Jurkat, Clone E6-1 (cell line): Measurements from ENCODE around the gene EEF1A2.
A peak's percentile ranks its signal among the peaks of the same experiment; 100 is the strongest.

Source experiments
- DNase-seq: peaks from one replicate; pipeline ENCODE4 v3.0.0-alpha.2; 2011; ENCODE audit warnings: low read depth, low spot score
- H3K4me3 ChIP-seq: 2 replicates; pipeline ENCODE4 v1.5.1; 2011; ENCODE audit warnings: mild to moderate bottlenecking, low read length, control low read depth, moderate library complexity

The EEF1A2 gene

DNA sequence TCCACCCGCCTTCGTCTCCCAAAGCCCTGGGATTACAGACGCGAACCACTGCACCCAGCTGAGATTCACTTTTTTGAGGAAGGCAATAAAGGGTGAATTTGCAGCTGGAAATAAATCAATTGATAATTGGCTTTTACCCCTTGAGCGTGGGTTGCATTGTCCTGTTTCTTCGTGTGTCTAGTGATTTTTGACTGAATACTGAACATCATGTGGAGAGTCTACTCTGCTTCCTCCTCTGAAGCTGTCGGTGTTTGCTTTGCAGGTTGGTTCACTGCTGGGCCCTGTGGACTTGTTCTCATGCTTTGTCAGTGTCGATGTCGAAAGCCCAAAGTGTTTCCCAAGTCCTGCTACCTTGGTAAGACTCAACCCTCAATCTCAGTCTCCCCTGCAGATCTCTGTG, 5.8 kb upstream of the EEF1A2 start:
- H3K4me3 ChIP-seq, result no peak overlapping the region
- DNase-seq, result no peak

DNA sequence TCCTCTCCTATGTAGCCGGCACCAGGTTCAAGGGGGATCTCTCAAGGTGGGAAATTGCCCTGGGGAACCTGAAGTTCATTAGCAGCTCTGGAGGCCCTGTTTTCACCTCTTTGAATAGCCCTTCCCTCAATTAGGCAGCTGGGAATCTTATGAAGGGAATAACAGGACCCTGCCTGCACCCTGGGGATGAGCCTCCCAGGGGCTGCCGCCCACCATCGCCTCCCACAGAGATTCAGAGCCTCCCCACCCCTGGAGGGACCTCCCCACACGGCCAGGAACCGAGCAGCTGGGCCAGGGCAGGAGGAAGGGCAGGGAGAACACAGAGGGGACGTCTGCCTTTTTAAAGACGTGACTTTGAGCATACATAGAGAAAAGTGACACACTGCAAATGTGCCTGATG, 4.6 kb upstream of the EEF1A2 start:
- no peak overlapping the region for H3K4me3 ChIP-seq
- DNase-seq, result no peak

DNA sequence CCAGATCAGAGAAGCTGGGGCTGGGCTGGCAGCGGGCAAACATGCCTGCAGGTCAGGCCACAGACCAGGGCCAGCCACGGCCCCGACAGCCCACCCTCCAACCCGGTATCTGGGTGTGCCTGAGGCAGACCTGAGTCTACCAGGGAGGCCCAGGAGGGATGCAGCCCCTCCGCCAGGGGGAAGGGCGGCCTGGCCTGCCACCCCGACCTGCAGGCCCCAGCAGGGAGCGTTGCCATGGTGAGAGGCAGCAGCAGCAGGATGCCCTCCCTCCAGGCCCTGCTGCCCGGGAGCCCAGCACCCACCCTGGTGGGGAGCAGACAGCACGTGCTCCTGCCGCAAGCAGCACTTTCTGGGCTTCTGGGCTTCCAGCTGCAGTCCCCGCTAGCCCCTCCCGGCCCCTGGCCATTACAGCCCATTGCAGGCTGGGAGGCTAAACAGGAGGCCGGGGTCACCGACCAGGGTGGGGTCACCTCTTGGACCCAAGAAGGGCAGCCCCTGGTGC, 3.8 kb upstream of the EEF1A2 start:
- no peak for DNase-seq

DNA sequence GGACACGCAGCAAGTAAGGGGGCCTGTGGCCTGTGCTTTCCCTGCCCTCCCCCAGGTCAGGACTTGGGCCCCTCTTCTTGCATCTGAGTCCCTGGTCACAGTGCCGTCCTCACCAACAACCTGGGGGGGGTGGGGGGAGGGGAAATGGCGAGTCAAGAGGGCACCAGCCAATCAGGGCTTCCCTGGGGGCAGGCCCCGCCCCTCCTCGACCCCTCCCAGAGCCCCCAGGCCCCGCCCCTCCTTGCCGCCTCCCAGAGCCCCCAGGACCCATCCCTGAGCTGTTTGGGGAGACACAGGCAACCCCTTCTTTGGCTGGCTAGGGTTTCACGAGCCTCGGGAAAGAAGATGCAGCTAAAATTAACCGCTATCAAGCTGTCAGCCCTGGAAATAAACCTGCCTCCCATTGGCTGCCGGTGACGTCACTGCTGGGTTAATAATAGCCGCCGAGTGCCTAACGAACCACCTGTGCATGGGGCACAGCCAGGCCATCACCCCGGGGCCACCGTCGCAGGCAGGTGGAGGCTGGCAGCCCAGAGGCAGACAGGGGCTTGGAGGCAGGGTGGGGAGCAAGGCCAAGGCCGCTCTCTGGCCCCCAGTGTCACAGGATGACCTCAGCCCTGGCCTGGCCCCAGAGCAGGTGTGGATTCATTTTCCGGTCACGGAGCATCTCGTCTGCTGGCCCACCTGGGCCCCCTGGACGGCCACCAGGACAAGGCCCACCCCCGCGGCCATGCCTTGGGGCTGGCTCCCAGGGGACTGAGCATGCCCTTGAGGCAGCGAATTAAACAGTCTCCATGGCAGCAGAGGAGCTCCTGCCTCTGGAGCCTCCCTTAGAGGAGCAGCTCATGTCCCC, 3.2 kb upstream of the EEF1A2 start:
- H3K4me3 ChIP-seq, result no peak overlapping the region
- no peak for DNase-seq

More for the DNA sequence above, 3.8 kb upstream of the EEF1A2 start:
- H3K4me3 ChIP-seq, result no peak overlapping the region

DNA sequence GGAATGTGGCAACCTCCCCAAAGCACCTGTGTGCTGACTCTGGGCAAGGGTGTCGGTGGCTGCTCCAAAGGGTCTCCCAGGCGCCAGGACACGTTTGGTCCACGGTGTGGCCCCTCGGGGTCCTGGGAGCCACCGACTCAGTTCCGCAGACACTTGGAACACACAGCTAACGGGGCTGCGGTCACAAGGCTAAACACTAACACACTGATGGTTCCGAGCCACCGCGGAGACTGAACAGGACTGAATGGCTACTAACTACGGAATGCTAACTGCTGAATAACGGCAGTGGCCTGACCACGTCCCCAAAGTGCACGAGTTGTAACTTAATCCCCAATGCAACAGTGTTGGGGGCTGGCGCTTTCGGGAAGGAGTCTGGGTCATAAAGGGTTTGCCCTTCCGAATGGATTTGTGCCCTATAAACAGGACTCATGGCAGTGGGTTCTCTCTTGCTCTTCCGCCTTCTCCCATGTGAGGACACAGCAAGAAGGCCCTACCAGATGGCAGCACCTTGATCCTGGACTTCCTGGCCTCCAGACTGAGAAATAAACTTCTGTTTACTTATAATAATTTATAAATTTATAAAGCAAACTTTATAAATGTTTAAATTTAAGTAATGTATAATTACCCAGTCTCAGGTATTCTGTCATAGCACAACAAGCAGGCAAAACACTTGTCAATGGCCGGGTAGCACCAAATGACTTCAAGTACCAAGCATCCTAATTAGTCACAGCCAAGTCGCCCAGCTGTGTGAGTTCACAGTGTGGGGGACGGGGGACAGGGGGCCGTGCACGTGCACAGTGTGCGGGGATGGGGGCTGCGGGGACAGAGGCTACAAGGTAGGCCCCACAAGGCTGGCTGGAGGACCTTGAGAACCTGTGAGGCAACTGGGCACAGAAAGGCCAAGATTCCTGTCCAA, 2.3 kb upstream of the EEF1A2 start:
- DNase-seq, result no peak

DNA sequence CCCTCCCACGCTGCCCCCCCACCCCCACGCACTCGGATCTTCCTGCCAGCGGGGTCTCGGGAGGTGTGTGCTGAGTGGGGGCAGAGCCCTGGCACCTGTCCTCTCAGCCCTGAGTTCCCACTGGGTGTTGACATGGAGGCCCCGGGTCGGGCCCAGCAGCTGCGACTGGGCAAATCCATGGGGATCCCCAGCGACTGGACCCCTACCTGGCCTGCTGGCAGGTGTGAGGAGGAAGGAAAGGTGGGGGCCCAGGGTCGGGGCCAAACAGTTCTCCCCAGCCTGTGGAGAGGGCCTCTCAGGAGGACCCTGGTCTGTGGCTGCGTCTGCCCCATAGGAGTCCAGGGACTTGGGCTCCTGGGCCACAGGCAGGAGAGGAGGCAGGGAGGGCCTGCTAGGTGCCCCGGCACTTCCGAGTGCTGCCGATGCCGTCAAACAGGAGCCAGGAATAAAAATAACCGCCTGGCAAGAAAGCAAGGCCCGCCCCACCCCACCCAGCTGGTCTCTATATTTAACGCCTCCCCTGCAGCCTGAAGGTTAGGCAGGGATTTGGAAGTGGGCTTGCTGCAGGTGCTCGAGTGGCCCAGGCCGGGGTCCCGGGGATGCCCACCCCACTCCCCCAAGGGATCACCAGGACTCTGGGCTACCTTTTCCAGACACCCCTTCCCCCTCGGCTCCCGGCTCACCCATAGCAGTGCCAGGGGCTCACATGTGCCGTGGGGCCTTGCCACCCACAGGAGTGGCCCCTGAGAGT, 1.4 kb upstream of the EEF1A2 start:
- DNase-seq, result no peak
- no peak overlapping the region for H3K4me3 ChIP-seq

More for the DNA sequence above, 2.3 kb upstream of the EEF1A2 start:
- H3K4me3 ChIP-seq, result no peak overlapping the region

DNA sequence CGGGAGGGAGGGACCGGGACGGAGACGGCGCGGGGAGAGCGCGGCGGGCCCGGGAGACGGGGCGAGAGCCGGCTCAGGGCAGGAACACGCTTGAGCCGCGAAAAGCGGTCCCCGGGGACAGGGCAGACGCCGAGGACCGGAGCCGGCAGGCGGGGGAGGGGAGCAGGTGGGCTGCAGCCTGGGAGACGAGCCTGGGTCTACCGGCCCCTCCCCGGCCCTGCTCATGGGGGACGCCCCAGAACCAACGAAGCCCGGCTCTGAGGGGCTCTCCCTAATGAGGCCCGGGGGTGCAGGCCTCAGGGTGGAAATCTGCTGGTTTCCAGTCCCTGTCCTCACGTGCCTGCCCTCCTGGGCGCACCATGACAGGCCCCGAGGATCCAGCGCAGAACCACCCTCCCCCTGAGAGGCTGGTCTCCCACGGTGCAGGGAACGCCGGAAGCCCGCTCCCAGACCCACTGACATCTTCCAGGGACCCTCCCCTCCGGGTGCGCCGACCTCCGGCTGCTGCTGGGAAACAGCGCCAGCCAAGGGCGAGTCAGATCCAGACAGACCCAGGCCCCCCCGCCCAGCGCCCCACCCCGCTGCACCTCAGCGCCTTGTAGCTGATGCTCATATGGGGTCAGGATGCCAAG, 571 bp upstream of the EEF1A2 start:
- H3K4me3 ChIP-seq, result peak overlapping the region; percentile 28
- DNase-seq, result no peak

DNA sequence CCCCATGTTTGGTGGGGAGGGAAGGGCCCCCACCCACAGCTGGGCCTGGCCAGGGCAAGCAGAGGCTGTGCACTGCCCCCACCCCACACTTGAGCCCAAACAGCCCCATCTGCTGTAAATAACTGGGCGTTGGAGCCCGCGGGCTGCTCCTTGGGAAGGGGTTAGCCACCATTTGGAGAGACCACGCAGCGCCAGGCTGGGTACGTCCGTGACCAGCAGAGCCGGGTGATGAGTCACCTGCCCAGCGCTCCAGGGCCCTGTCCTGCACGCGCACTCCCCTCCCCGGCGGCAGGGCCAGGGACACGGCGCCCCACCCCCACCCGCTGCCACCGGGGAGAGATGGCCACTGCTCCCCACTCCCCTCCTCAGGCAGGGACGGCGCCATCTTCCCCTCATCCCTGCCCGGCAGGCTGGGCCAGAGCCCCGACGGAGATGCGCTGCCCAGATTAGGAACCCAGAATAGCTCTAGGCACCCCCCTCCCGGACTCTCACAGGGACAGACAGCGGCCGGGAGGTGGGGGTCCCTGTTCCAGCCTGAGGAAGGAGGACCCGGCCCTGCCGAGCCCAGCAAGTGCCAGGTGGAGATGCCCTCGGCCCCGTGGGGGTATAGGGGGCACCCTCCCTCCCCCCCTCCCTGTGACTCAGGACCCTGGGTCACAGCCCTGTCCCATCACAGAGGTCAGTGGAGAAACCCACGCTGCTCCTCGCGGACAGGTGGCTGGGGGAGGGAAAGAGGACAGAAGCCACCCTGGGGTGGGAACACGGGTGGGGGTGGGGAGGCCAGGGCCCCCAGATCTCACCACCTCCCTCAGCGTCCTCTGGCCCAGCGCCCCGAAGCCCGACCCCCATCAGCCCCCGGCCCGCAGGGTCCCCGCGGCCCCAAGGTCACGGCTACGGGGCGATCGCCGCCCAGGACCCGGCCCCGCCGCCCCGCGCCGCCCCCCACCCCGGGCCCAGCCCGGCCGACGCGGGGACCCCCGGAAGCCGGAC, 642 bp downstream of the EEF1A2 start:
- H3K4me3 ChIP-seq, result no peak overlapping the region
- no peak for DNase-seq

DNA sequence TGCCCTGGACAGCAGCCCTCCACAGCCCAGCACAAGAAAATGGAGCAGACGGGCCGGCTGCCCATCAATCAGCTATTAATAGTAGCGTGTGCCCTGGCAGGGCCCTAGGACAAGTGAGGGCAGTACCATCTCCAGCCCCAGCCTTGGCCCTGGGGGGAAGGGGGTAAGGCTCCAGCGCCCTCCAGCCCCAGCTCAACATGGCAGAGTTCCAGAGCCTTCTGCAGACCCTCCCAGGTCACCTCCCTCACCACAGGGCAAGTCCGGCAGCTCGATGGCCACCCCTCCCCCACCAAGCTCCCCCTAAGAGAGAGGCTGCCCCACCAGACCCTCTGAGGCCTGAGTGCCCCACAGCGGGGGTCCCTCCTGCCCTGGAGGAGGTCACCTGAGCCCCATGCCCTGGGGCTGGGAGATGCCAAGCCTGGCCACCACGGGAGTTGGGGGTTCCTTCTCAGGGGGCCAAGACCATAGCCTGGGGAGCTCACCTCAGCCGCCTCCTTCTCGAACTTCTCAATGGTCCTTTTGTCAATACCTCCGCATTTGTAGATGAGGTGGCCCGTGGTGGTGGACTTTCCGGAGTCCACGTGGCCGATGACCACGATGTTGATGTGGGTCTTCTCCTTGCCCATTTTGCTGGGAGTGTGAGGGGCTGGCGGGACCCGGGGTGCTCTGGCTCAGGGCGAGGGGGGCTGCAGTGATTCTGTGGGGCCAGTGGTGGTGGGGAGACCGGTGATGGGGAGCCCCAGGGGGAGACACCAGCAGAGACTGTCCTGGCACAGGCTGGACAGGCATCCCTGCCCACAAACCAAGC, 1.5 kb downstream of the EEF1A2 start:
- DNase-seq, result no peak

DNA sequence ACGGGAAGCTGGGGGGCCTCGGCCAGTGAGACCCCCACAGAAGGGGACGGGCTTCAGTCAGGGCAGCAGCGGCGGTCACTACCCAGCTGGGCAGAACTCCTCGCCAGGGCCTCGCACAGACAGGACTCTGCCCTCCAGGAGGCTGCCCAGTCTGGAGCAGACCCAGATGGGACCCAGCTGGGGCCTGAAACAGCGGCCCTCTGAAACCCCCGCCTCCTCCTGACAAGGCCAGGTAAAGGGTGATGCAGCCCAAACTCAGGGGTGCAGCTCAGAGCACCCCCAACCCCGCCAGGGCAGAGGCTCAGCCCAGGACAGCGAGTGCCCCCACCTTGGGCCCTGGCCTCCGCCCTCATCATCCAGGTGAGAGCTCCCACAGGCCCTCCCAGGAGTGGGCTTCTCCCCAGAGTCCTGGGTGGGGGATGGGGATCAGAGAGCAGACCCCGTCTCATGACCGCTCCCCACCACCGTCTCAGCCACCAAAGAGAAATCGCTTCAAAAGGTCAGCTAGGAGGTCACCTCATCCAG, 2.2 kb downstream of the EEF1A2 start:
- no peak for DNase-seq
- no peak overlapping the region for H3K4me3 ChIP-seq

More for the DNA sequence above, 1.5 kb downstream of the EEF1A2 start:
- no peak overlapping the region for H3K4me3 ChIP-seq

DNA sequence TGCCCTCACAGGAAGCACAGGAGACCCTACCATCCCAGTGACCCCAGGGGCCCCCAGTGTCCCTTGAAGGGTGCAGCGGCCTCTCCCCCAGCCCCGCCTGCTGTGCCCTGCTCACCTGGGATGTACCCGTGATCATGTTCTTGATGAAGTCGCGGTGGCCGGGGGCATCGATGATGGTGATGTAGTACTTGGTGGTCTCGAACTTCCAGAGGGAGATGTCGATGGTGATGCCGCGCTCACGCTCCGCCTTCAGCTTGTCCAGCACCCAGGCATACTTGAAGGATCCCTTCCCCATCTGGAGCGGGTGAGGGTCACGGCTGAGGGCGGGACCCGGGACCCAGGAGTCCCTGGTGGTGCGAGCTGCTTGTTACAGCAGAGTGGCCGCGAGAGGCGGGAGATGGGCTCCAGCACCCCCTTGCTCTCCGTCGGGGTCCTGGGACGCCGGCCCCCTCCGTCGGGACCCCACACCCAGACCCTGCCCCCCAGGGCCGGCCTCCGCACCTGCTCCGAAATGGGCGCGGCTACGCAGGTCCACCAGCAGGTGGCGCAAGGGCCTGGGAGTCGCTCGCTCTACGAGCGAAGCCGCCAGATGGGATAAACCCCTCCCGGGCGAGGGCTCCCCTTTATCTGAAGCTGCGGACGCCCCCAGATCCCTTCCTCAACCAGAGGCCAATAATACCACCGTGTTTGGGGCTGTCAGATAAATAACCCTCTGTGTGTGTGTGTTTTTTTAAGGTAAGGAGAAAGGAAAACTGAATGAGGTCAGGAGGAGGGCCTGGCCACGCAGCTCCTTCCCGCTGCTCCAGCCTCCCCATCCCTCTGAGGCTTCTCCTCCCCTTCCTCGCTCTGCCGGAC, 2.9 kb downstream of the EEF1A2 start:
- no peak for DNase-seq
- H3K4me3 ChIP-seq, result peak overlapping the region; percentile 13; the same call in 1 of the 2 replicates

DNA sequence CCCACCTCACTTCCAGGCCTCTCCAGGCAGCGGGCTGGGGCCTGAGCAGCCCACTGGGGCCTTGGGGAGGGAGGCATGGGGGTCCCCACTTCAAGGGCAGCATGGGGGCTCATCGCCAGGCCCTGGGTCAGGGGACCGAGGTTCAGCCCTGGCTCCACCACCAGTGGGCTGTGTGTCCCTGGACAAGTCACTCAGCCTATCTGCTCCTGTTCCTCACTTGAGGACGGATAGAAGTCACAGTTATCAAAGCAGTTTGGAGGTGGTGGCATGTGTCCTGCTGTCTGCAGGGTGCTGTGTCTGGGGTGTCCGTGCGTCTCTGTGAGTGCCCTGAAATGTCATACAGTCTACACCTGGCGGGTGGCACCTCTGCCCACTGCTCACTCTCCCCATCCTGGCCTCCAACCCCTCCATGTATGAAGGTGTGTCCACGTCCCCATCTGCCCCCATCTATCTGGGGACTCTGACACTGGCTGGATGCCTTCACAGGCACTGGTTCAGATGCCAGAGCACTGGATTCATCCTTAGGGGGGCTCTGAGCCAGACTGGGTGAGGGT, 3.6 kb downstream of the EEF1A2 start:
- DNase-seq, result no peak
- H3K4me3 ChIP-seq, result no peak overlapping the region

DNA sequence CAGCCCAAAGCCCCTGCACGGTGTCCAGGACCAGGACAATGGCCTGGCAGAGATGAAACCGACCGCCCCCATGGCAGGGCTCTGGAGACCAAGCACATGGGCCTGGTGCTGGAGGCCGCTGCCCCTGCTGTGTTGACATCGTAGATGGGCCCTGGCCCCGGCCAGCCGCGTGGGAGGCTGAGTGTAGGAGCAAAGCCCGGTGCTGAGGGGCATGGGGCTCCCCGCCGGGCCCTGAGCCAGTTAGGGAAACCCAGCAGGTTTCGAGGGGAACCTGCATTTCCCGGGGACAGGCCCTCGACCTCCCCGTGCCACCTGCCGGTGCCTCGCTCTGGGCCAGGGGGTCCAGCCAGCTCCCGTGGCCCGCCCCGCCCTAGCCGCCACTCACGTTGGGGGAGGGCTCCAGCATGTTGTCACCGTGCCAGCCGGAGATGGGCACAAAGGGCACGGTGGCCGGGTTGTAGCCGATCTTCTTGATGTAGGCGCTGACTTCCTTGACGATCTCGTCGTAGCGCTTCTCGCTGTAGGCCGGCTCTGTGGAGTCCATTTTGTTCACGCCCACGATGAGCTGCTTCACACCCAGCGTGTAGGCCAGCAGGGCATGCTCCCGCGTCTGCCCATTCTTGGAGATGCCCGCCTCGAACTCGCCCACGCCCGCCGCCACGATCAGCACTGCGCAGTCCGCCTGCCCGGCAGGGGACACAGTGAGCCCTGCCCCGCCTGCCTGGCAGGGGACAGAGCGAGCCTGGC, 4.3 kb downstream of the EEF1A2 start:
- DNase-seq, result no peak
- no peak overlapping the region for H3K4me3 ChIP-seq

DNA sequence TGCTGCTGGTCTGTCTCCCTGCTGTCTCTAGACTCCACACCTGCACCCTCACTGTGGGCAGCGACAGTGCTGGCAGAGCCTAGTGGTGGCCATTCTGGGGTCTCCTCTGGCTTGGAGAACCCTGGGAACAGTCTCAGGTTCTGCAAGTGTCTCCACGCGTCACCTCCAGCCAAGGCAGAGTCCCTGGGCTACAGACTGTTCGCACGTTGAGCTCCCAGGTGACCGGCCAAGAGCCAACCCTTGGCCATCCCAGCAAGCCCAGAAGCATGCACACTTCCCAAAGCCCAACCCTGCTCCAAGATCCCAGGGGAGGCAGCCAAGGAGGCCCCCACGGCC, 4.8 kb downstream of the EEF1A2 start:
- DNase-seq, result no peak

DNA sequence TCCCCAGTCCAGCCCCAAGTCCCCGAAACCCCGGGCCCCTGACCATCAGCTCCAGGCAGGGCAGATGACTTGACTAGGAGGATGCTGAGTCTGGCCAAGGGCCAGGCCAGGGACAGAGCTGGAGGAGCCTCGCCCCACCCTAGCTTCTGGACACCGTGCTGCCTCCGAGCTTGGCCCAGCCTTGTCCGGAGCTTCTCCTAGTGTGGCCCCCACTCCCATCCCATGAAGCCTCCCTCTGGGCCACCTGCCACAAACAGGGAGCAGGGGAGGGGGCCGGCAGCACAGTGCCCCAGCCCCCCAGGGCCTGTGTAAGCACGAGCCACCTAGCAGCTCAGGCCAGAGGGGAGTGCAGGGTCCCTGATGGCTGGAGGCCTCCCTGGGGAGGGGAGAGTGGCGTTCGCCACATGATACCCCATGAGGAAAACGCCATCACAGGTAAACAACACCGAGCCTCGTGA, 5.3 kb downstream of the EEF1A2 start:
- no peak overlapping the region for H3K4me3 ChIP-seq
- no peak for DNase-seq

More for the DNA sequence above, 4.8 kb downstream of the EEF1A2 start:
- H3K4me3 ChIP-seq, result no peak overlapping the region
